Measurements from ENCODE around the gene PRLHR. TPM values are rescaled to one million over a fixed set of nuclear protein-coding genes. Genes with fewer than 3 reads are reported as not detected.
A peak's percentile ranks its signal among the peaks of the same experiment; 100 is the strongest.

The PRLHR gene
- total RNA-seq, 2 donors from 2014 or later: not detected

DNA sequence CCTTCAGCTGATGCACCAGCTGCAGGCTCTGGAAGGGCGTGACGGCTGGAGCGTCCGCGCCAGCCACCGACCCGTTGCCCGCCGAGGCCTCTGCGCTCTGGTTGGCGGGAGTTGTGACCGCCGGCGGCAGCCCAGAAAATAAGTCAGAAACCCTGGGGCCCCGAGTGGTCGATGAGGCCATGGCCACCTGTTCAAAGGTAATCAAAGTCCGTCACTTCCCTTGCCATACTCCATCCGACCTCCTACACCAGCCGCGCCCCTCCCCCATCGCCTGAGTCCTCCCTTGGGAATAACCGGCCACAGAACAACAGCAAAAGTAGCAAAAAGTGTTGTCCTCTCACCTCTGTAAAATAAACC is 406 bp downstream of the PRLHR start:
- no peak for DNase-seq (ENCODE audit: low spot score in 2 of 2)
- no peak for ATAC-seq
- Mint-ChIP-seq H3K9me3 (no peaks in the 10 kb centered on the region), H3K27ac (no peak overlapping the region), H3K36me3 (peaks cover 6 to 26% of the 10 kb centered on the region in 2 donors)

DNA sequence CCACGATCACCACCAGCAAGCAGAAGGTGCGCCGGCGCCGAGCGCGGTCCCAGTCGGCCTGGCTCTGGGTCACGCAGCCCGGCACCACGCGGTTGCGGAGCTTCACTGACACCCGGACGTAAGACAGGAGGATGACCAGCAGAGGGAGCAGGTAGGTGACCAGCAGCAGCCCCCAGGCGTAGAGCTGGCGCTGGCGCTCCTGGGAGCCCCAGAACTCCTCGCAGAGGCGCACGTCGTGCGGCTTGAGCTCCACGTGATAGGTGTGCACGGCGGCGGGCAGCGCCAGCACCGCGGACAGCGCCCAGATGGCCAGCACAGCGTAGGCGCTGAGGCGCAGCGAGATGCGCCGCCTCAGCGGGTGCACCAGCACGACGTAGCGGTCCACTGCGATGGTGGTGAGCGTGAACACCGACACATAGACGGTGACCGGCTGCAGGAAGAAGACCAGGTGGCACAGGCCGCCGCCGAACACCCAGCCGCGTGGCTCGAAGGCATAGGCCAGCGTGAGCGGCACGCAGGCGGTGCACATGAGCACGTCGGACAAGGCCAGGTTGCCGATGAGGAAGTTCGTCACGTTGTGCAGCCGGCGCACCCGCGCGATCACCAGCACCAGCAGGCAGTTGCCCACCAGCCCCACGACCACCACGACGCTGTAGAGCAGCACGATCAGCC is 920 bp downstream of the PRLHR start:
- Mint-ChIP-seq H3K27ac (no peak overlapping the region), H3K9me3 (no peaks in the 10 kb centered on the region), H3K36me3 (peaks cover 6 to 26% of the 10 kb centered on the region in 2 donors)
- ATAC-seq (peak; percentile 55 to 72), DNase-seq (ENCODE audit: low spot score in 2 of 2) (peak in 1 of 2 donors; percentile 42)

DNA sequence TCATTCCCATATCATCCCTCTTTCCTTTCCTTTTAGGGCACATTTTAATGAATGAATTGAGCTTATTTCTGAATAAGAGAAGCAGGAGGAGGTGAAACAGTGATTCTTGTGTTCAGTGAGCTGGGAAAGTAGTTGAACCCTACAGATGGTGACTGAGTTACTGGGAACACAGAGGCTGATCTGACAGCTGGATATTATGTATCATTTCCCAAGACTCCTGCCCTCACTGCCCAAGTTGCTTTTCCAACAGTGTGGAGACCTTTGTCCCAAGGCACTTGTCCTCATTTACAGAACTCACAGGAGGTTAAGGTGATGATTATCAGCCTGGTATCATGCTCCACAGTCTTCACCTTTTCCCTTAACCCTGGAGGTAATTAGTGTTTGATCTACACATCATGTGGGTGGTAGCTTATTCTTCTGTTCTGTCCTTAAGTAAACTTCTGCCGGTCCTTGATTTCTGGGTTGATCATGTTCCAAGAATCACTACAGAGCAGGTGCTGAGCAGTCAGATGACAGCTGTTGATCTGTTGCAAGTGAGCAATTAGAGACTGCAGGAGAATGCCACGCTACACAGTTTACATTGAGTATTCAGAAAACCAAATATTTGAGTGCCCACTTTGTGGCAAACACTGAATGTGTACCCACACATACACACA is 2.6 kb downstream of the PRLHR start:
- DNase-seq (ENCODE audit: low spot score in 2 of 2) (no peak), ATAC-seq (no peak)
- Mint-ChIP-seq H3K36me3 (peaks cover 6 to 26% of the 10 kb centered on the region in 2 donors), H3K27ac (no peak overlapping the region), H3K9me3 (no peaks in the 10 kb centered on the region)

DNA sequence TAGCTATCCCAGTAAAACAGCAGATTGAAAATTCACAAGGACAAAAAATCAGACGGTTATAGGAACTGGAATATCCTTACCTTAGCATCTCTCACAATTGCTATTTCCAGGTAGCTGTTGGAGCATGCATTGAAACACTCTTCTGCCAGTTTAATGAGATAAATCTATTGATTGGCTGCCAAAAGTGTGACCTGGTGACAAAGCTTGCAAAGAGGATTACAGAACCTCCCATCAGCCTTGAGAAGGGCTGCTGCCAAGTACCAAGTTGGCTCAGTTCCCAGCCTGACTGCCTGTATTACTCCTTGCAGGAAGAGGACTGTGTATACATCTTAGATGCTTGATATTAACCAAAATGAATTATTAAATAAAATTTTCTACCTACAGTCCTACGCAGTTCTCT is 5.1 kb downstream of the PRLHR start:
- no peak overlapping the region for H3K27ac Mint-ChIP-seq
- H3K9me3 Mint-ChIP-seq: no peaks in the 10 kb centered on the region
- peaks cover 4 to 23% of the 10 kb centered on the region in 2 donors for H3K36me3 Mint-ChIP-seq
- no peak for ATAC-seq
- no peak for DNase-seq (ENCODE audit: low spot score in 2 of 2)

DNA sequence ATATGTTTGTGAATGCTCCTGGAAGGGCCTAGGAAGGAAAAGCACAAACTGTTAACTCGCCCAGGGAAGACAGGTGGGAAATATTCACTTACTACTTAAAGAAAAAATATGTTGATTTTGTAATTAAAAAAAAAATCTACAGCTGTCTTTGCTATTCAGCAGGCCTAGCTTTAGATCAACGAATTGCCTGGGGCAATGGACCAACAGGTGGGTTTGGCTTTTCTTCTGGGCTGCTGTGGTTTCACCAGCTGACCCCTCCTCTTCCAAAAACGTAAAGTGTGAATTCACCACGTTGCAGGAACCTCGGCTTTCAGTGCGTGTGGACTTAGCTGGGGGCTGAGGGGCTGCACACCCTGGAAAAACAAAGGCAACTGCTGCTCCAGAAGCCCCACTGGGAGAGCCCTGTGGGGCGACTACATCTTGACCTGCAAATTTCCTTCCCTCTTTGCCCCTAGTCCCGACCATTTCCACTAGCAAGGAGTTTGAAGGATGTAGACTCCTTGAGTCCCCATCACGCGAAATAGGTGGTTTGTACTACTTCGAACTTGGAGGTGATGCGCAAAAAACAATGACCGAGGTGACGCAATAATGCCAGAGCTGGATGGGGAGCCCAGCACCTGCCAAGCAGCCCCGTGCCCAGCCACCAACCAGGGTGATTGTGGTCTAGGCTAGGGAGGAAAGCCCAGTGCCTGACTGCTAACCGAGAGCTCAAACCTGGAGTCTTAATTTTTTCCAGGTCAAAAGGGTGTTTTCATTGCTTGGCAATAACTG is 7.4 kb downstream of the PRLHR start:
- no peaks in the 10 kb centered on the region for H3K9me3 Mint-ChIP-seq
- no peak overlapping the region for H3K27ac Mint-ChIP-seq
- DNase-seq (ENCODE audit: low spot score in 2 of 2) (no peak), ATAC-seq (no peak)
- H3K36me3 Mint-ChIP-seq: no peaks in the 10 kb centered on the region

DNA sequence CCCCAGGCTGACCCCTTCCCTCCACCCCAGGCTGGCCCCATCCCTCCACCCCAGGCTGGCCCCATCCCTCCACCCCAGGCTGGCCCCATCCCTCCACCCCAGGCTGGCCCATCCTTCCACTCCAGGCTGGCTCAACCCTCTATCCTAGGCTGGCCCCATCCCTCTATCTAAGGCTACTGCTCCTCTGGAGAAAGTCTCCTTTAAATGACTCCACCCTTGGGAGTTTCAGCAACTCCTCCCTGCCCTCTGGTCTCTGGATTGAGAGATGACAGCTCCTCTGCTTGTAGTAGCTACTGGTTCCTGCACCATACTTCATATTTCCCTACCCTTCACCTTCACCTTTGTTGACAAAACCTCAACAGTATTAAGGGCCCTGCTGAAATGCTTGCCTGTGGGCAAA is 8.5 kb downstream of the PRLHR start:
- DNase-seq (ENCODE audit: low spot score in 2 of 2): no peak
- ATAC-seq: no peak
- no peaks in the 10 kb centered on the region for H3K9me3 Mint-ChIP-seq

DNA sequence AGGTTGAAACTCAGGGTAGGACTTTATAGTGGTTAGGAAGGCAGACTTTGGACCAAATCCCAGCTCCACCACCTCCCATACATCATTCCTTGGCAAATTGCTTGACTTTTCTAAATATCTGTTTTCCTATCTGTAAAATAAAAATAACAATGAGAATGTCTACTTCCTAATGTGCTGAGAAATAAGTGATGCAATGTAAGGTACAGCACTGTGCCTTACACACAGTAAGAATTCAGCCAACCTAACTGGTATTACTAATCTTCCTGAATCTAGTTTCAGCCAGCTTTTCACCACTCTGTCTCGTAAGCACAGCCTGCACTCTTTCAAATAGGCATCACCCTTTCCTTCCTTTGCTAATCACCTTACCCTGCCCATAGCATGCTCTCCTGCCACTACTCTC is 9.7 kb downstream of the PRLHR start:
- Mint-ChIP-seq H3K36me3 (no peaks in the 10 kb centered on the region), H3K9me3 (no peaks in the 10 kb centered on the region), H3K27ac (no peak overlapping the region)
- ATAC-seq (no peak), DNase-seq (ENCODE audit: low spot score in 2 of 2) (no peak)

More for the DNA sequence above, 8.5 kb downstream of the PRLHR start:
- Mint-ChIP-seq H3K27ac (peak overlapping the region in 1 of 2 donors; percentile 7), H3K36me3 (no peaks in the 10 kb centered on the region)

DNA sequence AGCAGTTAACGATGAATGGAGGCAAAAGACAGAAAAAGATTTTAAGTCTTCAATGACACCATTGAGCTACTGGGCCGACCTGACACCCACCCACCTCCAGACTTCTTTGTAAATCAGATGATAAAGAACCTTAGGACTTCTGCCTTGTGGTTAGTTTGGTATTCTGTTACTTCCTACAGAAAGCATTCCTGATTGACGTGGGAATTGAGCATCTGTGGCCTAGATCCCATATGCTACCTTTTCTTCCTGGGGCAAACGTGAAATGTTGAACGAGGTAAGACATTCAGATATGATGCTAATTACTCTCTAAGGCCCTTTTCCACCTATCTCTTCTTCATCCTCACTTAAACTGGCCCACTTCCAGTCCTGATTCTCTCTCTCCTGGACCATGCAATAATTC is 10.2 kb downstream of the PRLHR start:
- ATAC-seq (no peak), DNase-seq (ENCODE audit: low spot score in 2 of 2) (no peak)
- no peaks in the 10 kb centered on the region for H3K36me3 Mint-ChIP-seq
- H3K9me3 Mint-ChIP-seq: no peaks in the 10 kb centered on the region
- H3K27ac Mint-ChIP-seq: no peak overlapping the region

DNA sequence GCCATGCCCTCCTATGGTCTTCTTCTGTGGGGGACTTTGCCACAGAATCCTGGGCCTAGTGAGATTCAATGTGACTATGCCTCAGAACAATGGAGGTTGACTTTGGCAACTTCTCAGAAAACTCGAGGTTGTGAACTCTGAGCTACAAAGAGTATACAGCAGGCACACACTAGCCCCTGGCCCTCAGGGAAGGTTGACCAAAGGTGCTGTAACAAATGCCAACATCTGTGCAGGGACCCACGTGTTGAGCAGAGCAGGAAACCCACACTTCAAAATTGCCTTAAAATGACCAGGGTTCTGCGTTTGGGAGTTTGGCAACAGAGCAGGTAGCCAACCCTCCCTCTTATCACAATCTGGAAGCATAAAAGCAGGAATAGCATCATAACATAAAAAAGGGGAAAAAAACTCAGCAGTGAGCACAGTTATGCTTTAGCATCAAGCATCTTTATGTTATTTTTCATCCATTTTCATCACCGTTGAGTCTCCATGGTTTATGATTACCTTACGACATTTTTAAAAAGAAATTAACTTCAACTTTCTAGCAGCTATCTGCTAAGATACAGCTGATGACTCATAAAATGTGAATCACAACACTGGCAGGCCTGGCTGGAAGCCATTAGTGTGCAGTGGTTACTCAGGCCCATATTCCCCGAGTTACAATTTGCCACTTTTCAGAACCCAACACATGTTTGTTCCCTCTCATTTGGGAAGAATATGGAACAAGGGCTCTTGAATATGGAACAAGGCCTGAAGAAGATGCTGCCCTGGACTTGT is 11.1 kb downstream of the PRLHR start:
- no peaks in the 10 kb centered on the region for H3K36me3 Mint-ChIP-seq
- no peak for ATAC-seq
- no peaks in the 10 kb centered on the region for H3K9me3 Mint-ChIP-seq
- DNase-seq (ENCODE audit: low spot score in 2 of 2): no peak
- no peak overlapping the region for H3K27ac Mint-ChIP-seq

DNA sequence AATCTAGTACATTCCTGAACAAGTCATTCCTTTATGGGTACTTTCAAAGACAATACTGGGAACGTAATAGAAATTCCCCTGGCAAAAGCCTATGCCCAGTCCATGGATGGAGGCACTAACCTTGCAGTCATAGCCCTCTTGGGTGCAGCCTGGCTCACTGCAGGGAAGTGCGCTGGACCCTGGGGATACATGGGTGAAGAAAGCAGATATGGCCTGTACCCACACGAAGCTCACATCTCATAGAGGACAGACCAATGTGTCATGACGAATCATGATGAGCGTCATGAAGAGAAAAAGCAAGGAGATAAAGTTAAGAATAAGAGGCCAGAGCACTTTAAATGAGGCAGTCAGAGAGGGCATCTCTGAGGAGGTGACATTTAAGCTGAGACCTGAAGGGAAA is 11.8 kb downstream of the PRLHR start:
- ATAC-seq (no peak), DNase-seq (ENCODE audit: low spot score in 2 of 2) (no peak)
- H3K27ac Mint-ChIP-seq: no peak overlapping the region
- H3K36me3 Mint-ChIP-seq: no peaks in the 10 kb centered on the region
- no peaks in the 10 kb centered on the region for H3K9me3 Mint-ChIP-seq

DNA sequence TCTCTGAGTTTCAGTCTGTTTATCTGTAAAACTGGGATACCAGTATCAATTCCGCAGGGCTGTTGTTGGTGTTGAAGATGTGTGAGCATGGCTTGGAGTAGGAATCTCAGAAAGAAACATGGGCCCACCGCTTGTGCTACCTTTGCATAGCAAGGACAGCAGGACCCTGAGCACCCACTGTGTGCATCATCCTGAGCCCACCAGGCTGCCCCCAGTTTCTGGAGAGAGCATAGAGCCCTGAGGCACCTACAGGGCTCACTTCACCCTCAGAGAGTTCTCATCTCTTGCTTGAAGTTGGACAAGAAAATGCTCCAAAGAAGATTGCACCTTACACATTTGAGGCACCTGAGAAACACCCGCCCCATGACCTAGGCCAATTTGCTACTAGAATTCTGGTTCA is 12.9 kb downstream of the PRLHR start:
- no peak overlapping the region for H3K27ac Mint-ChIP-seq

DNA sequence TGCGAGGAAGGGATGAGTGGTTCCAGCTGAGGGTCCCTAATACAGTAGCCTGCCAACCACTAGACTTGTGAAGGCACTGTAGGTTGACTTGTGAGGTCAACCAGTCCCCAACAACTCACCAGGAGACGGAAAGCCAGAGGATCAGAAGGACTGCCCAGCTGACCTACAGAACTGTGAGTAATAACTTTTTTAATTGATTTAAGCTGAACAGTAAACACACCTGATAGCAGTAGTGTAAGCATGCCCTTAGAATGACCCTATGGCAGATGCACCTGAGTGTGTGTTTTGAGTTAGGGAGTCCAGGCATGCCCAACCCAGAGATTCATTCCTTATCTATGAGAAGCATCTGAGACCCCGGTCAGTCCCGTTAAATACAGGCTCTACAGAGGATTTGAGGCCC is 14.1 kb downstream of the PRLHR start:
- ATAC-seq: no peak
- Mint-ChIP-seq H3K9me3 (no peaks in the 10 kb centered on the region), H3K36me3 (no peaks in the 10 kb centered on the region), H3K27ac (no peak overlapping the region)
- no peak for DNase-seq (ENCODE audit: low spot score in 2 of 2)

More for the DNA sequence above, 12.9 kb downstream of the PRLHR start:
- no peak for ATAC-seq
- DNase-seq (ENCODE audit: low spot score in 2 of 2): no peak
- no peaks in the 10 kb centered on the region for H3K36me3 Mint-ChIP-seq
- H3K9me3 Mint-ChIP-seq: no peaks in the 10 kb centered on the region

DNA sequence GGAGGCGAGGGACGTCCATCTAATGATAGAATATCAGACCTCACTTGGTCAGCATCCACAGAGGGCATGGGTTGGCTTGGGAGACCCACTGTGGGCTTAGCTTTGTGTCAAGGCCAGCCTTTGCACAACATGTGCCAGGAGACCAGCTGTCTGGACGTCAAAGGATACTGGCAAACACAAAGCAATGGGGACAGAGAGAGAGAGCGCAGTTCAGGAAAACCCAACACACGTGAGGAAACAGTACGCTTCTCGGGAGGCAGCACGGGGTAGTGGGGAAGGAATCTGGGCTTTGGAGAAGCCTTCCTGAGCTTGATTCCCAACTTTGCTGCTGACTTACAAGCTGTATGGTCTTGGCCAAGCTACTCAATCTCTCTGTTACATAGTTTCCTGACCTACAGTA is 14.7 kb downstream of the PRLHR start:
- DNase-seq (ENCODE audit: low spot score in 2 of 2) (no peak), ATAC-seq (no peak)
- no peaks in the 10 kb centered on the region for H3K36me3 Mint-ChIP-seq
- H3K27ac Mint-ChIP-seq: no peak overlapping the region
- no peaks in the 10 kb centered on the region for H3K9me3 Mint-ChIP-seq

DNA sequence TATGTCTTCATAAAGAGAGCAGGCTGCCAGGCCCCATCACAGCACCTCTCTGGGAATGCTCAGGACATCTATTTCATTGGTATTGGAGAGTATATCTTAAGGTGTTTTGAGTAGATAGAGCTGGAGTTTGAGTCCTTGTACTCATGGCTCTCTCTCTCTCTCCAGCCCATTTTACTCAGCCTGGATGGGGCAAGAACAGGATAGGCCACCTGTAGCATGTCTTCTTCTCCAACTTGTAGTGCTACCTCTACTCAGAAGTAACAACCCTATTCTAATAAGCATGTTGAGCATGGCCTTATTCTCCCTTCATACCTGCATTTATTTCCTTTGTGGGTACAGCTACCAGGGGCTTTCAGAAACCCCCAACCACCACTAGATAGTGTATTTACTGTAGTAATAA is 21.9 kb downstream of the PRLHR start:
- no peaks in the 10 kb centered on the region for H3K9me3 Mint-ChIP-seq
- no peaks in the 10 kb centered on the region for H3K36me3 Mint-ChIP-seq
- H3K27ac Mint-ChIP-seq: no peak overlapping the region
- ATAC-seq: no peak
- DNase-seq (ENCODE audit: low spot score in 2 of 2): no peak

DNA sequence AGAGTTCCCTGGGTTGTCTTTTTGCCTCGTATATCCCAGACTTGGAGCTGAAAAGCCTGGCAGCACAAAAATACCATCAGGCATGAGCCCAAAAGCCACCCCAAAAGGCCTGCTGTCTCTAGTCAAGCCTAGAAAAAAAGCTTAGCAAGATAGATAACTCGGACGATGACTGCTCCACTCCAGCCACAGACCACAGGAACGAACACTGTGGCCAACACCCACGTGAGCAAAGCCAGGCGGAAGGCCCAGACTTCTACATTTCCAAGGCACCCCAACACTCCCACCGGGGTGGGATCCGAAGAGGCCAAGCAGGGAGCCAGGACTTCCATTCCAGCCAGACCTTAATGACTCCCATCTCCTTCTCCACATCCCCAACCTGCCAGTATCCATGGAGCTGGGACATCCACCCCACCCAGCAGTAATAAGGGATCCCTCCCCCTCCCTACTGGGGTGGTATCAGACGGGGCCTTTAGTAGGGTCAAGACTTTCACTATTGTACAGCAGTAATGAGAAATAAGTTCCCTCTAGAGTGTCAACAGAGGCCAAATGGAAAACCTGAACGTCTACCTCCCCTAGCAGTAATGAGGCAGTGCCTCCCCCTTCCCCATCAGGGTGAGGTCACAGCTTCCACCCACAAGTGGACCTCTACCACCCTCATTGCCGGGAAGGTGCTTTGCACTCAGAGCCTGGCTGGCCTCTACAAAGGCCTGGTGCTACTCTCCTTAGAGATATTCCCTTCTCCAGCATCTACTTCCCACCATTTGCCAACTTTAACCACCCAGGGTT is 23.0 kb downstream of the PRLHR start:
- H3K36me3 Mint-ChIP-seq: no peaks in the 10 kb centered on the region
- H3K27ac Mint-ChIP-seq: peak overlapping the region in 1 of 2 donors; percentile 39
- DNase-seq (ENCODE audit: low spot score in 2 of 2) (no peak), ATAC-seq (no peak)
- no peaks in the 10 kb centered on the region for H3K9me3 Mint-ChIP-seq

DNA sequence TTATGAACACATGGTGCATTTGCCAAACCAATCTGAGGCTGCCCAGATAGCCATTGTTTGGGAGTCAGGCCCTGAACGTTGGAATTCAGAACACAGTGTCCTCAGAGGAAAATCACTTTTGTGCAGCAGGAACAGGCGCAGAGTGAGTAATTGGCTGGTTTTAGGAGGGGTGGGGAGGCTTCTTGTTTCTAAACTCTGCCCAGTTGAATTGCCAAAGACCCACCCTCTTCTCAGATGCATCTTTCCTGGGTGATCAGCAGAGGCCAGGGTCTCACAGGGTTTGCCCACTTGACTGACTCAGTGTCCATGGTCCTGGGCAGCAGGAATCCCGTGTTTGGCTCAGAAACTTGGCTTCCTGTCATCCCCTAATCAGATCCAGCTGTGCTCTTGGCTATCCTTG is 24.3 kb downstream of the PRLHR start:
- Mint-ChIP-seq H3K9me3 (no peaks in the 10 kb centered on the region), H3K27ac (no peak overlapping the region), H3K36me3 (no peaks in the 10 kb centered on the region)
- ATAC-seq (no peak), DNase-seq (ENCODE audit: low spot score in 2 of 2) (no peak)

Data from activated naive CD4-positive, alpha-beta T cell treated with anti-CD3 and anti-CD28 coated beads, Interleukin-2, amount 50 U/mL, for 72 hours (primary cell).